GM12875 (cell line): ENCODE data around the gene P3H3.

Source experiments
- H3K4me3 ChIP-seq: one replicate; pipeline ENCODE4 v1.5.1; 2011; ENCODE audit warnings: low read depth, low read length, control low read depth
- TF ChIP-seq, protein P1 (sequence below): IDR thresholded peaks from 2 replicates; pipeline ENCODE4 v1.5.1; 2011; ENCODE audit warnings: low read depth, mild to moderate bottlenecking, control low read depth, inconsistent platforms, low read length, moderate library complexity, borderline replicate concordance; ENCODE audit not compliant: insufficient read depth

The P3H3 gene

GRCh38 chr12:6818645-6819044 is 9.6 kb upstream of the P3H3 start:
- TF ChIP-seq, protein P1, sequence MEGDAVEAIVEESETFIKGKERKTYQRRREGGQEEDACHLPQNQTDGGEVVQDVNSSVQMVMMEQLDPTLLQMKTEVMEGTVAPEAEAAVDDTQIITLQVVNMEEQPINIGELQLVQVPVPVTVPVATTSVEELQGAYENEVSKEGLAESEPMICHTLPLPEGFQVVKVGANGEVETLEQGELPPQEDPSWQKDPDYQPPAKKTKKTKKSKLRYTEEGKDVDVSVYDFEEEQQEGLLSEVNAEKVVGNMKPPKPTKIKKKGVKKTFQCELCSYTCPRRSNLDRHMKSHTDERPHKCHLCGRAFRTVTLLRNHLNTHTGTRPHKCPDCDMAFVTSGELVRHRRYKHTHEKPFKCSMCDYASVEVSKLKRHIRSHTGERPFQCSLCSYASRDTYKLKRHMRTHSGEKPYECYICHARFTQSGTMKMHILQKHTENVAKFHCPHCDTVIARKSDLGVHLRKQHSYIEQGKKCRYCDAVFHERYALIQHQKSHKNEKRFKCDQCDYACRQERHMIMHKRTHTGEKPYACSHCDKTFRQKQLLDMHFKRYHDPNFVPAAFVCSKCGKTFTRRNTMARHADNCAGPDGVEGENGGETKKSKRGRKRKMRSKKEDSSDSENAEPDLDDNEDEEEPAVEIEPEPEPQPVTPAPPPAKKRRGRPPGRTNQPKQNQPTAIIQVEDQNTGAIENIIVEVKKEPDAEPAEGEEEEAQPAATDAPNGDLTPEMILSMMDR: no peak
- H3K4me3 ChIP-seq: no peak overlapping the region

DNA sequence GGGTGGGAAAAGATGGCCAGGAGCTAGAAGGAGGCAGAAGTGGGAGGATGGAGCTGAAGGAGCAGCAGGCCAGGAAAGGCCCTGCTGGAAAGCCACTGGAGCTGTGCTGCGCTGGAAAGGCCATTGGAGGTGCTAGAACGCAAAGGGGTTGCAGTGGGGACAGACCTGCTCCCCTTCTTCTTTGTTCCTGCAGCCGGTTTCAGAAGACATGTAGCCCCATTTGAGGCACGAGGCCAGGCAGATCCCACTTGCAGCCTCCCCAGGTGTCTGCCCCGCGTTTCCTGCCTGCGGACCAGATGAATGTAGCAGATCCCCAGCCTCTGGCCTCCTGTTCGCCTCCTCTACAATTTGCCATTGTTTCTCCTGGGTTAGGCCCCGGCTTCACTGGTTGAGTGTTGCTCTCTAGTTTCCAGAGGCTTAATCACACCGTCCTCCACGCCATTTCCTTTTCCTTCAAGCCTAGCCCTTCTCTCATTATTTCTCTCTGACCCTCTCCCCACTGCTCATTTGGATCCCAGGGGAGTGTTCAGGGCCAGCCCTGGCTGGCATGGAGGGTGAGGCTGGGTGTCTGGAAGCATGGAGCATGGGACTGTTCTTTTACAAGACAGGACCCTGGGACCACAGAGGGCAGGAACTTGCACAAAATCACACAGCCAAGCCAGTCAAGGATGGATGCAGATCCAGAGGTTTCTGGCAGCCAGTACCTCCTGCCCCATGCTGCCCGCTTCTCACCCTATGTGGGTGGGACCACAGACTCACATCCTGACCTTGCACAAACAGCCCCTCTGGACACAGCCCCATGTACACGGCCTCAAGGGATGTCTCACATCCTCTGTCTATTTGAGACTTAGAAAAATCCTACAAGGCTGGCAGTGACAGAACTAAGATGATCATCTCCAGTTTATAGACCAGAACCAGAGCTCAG is 8.8 kb upstream of the P3H3 start:
- TF ChIP-seq, protein P1: peak; percentile 10; the same call in 1 of the 2 replicates
- H3K4me3 ChIP-seq: no peak overlapping the region

- H3K4me3 ChIP-seq: no peak overlapping the region
- TF ChIP-seq, protein P1: no peak
These were observed 8.0 kb upstream of the P3H3 start for GRCh38 chr12:6820166-6820565.

DNA sequence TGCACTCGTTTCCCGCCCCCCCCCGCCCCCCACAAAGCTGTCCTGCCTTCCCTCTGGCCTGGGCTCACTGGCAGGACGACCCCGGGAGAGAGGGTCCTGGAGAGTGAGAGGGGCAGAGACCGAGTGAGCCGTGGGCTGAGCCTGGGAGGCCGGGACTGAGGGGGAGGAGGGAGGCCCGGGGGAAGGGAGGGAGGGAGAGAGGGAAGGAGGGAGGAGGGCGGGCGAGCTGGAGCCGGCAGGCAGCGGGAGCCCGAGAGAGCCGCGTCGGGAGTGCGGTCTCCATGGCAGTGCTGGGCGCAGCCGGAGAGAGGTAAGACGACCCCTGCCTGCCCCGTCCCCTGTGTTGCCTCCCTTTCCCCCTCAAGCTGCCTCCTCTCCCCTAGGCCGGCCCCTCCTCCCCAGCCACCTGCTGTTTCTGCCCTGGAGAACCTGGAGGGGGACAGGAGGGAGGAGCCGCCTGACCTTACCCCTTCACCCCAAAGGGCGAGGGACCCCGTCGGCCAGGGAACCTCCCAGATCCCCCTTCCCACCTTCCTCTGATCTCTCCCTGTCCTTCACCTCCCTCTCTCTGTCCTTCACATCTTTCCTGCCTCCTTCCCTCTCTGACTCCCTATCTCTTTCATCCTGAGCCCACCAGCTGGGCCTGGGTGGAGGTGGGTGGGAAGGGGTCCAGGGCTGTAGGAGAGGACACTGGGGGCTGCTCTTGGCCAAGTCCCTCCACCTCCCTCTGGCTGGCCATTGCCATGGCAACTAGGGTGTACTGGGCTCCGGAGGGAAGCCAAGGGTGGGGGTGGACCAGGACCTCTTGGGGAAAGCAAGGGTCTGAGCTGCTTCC is 6.4 kb upstream of the P3H3 start, which contains the start of gene GPR162:
GPR162 (plus strand) TSS at position 231 of the 835 bp plus-strand sequence. CDS start 2,078 bp downstream, outside the sequence.
- no peak within 1 kb of the TSS for H3K4me3 ChIP-seq
- TF ChIP-seq, protein P1: no peak

DNA sequence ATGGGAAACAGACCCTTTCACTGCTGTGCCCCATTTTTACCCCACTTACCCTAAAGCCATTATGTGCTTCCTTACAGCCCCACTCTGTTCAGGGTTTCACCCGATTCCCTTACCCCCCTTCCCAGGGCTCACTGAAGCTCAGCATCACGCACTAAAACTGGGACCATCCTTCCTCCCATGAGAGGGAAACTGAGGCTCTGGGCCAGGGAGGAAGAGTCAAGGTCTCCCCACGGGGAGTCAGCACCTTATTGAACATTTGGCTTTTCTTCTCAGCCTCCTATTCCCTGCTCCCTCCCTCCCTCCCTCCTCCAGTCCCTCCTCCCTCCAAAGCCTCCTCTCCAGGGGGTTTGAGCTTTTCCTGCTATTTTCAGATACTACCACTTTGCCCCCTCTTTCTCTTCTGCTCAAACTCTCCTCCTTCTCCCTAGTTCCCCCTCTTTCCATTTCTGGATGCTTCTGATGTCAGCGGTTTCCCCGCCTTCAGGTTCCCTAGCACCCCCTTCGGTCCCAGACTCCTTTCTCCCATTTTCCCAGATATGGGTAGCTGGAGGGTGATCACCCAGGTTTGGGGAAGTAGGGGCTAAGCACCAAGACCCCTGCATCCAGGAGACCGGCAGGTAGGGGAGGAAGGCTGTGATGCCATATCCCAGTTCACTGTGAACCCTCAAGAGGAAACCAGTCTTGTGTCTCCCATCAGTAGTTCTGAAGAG is 5.6 kb upstream of the P3H3 start:
- TF ChIP-seq, protein P1: no peak
- no peak overlapping the region for H3K4me3 ChIP-seq

DNA sequence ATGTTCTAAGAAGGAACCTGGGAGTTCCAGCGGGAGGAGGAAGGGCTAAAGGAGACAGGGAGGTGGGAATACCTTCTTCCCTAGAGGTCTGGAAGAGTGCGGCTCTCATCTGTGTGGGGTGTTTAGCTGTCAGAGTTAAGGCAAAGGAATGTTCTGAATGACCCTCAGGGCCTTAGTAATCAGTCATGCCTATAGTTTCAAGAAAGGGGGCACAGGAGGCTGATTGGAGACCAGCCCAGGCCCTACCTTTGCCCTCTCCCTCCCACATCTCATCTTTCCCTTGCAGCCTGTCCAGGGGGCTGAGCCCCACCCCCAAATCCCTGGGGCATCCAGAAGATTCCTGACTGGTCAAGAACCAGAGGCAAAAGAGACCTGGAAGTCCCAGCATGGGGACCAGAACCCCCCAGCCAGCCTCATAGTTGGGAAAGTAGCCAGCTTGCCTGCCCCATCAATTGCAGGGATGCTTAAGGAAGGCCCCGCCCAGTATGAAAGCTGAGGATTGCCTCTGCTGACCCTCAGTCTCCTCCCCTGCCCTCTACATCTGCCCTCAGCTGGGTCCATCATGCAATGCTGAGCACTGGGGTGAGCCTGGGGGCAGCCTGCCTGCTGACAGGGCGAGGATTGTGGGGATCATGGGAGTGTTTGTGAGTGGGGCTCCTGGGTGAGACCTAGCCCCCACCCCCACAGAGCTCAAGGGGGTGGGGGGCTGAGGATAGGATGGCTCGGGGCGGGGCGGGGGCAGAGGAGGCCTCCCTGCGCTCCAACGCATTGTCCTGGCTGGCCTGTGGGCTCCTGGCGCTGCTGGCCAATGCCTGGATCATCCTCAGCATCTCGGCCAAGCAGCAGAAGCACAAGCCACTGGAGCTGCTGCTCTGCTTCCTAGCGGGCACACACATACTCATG is 4.8 kb upstream of the P3H3 start:
- H3K4me3 ChIP-seq: no peak overlapping the region
- TF ChIP-seq, protein P1: no peak
